ENCODE results near the gene RBM19.

RBM19 gene

GRCh38 chr12:113850309-113851056 lies 115.6 kb downstream of the RBM19 start:
- Histone ChIP-seq H3K27ac (no peak overlapping the region), H3K9me3 (no peaks in the 10 kb centered on the region), H3K4me3 (ENCODE audit: low read depth in 1 of 2, low read length in 1 of 2) (no peak overlapping the region), H3K36me3 (no peaks in the 10 kb centered on the region), H3K4me1 (ENCODE audit: control insufficient read depth in 1 of 2, insufficient read depth in 1 of 2, low read depth in 1 of 2, low read length in 1 of 2) (peaks cover 39 to 40% of the 10 kb centered on the region in 2 experiments), H3K27me3 (no peaks in the 10 kb centered on the region)
- TF ChIP-seq CTCF (IDR thresholded peaks at IDR 0.05), result no peak

GRCh38 chr12:113847856-113848255 lies 118.3 kb downstream of the RBM19 start:
- peaks cover 8% of the 10 kb centered on the region for H3K36me3 ChIP-seq
- no peaks in the 10 kb centered on the region for H3K9me3 ChIP-seq
- H3K27me3 ChIP-seq, result no peaks in the 10 kb centered on the region
- H3K27ac ChIP-seq, result no peak overlapping the region
- H3K4me1 ChIP-seq (ENCODE audit: control insufficient read depth in 1 of 2, insufficient read depth in 1 of 2, low read depth in 1 of 2, low read length in 1 of 2), result peaks cover 35 to 36% of the 10 kb centered on the region in 2 experiments
- no peak for TF ChIP-seq CTCF (IDR thresholded peaks at IDR 0.05)
- H3K4me3 ChIP-seq (ENCODE audit: low read depth in 1 of 2, low read length in 1 of 2), result no peak overlapping the region

- Histone ChIP-seq H3K27ac (peak overlapping the region; percentile 30), H3K9me3 (no peaks in the 10 kb centered on the region), H3K36me3 (peaks cover 8% of the 10 kb centered on the region), H3K4me1 (ENCODE audit: control insufficient read depth in 1 of 2, insufficient read depth in 1 of 2, low read depth in 1 of 2, low read length in 1 of 2) (peaks cover 28 to 29% of the 10 kb centered on the region in 2 experiments), H3K4me3 (ENCODE audit: low read depth in 1 of 2, low read length in 1 of 2) (no peak overlapping the region), H3K27me3 (no peaks in the 10 kb centered on the region)
- no peak for TF ChIP-seq CTCF (IDR thresholded peaks at IDR 0.05)
Measured at GRCh38 chr12:113846883-113847755, 119.0 kb downstream of the RBM19 start.

- Histone ChIP-seq H3K9me3 (no peaks in the 10 kb centered on the region), H3K4me3 (ENCODE audit: low read depth in 1 of 2, low read length in 1 of 2) (no peak overlapping the region), H3K36me3 (peaks cover 8% of the 10 kb centered on the region), H3K4me1 (ENCODE audit: control insufficient read depth in 1 of 2, insufficient read depth in 1 of 2, low read depth in 1 of 2, low read length in 1 of 2) (peaks cover 24 to 27% of the 10 kb centered on the region in 2 experiments), H3K27me3 (no peaks in the 10 kb centered on the region), H3K27ac (peak overlapping the region; percentile 30)
- no peak for TF ChIP-seq CTCF (IDR thresholded peaks at IDR 0.05)
Measured at GRCh38 chr12:113845900-113846674, 120.0 kb downstream of the RBM19 start.

- Histone ChIP-seq H3K27me3 (no peaks in the 10 kb centered on the region), H3K36me3 (peaks cover 8% of the 10 kb centered on the region), H3K27ac (no peak overlapping the region), H3K4me3 (ENCODE audit: low read depth in 1 of 2, low read length in 1 of 2) (no peak overlapping the region), H3K9me3 (no peaks in the 10 kb centered on the region), H3K4me1 (ENCODE audit: control insufficient read depth in 1 of 2, insufficient read depth in 1 of 2, low read depth in 1 of 2, low read length in 1 of 2) (peaks cover 24 to 27% of the 10 kb centered on the region in 2 experiments)
- no peak for TF ChIP-seq CTCF (IDR thresholded peaks at IDR 0.05)
Measured at GRCh38 chr12:113844495-113845210, 121.5 kb downstream of the RBM19 start.

All from neutrophil (primary cell).